Dermis microvascular lymphatic vessel endothelial cell (primary cell): ENCODE measurements around the gene MAG. TPM values are rescaled to one million over a fixed set of nuclear protein-coding genes. Genes with fewer than 3 reads are reported as not detected.

Experiments used
- DNase-seq, 2 donors: peaks; one replicate each; pipeline versions ENCODE4 v3.0.0 to v3.0.0-alpha.2; 2010; ENCODE audit warnings: low read depth in 2 of 2
- total RNA-seq: library from RNA; depleted of rRNA; stranded (reverse); fragments of >200 nt; gene quantifications from 2 replicates; pipeline ENCODE4 v1.2.1, GENCODE V29; 2014

MAG gene
- total RNA-seq, 1 donor from 2014 or later: not detected

DNA sequence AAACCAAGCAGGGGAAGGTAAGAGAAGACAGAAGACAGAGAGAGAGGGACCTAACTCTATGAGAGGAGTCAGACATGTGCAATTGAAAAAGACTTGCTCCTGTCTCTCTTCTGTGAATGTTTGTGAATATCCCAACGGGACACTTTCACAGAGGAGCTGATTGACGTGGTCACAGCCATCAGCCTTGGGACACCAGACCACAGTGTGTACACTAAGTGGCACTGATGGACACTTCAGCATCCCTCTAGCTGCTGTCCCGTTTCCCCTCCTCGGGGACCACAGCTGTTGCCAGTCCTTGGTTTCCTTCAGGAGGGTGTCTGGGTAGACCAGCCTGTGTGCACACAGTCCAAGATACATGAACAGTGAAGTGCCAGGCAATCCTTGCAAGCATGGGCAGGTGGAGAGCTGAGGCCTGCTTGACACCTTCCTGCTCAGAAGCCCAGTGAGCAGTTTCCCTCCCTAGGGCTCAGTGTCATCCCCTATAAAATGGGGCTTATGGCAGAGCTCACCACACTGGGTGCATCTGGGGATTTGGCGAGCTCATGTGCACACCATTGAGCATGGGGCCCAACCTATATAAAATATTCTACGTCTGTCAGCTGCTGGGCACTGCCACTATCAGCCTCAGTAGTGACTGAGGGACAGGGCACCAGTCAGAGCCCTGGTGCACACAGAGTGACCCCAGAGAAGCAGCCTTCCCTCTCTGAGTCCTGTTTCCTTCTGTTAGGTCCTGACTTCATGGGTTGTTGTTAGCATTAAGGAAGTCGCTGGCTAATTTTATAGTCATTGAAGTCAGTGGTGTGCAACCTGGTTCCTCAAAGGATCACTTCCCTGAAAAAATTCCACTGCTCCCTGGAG is 27.5 kb upstream of the MAG start:
- DNase-seq: no peak

DNA sequence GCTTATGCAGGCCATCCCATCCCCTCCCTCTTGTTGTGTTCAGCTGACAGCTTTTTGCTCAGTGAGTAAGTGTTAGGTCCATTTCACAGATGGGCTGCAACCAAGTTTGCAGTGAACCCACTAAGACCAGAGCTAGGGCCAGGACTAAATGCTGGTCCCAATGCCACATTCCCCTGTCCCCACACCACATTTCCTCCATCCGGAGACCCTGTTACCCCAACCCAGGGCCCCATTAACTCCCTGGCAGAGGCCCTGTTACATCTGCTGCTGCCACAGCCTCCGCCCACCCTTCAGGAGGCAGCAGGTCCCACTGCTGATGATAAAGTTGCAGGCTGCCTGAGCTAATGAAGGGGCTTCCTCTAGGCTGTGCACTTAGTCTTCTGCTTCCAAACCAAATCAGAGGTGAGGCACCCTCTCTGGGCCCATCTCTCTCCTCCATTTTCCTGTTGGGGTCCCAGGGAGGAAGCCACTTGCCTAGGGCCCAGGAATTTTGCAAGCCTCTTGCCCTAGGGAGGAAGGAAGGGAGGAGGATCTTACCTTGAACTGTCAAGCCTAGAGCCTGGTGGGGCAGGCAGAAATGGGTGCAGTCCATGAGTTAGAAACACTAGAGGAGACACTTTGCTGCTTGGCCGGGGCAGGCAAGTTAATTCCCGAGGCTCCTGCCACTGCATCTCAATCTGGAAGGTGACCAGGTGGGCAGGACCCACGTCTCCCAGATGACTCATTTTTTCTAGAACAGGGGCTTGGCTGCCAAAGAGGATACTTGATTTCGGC is 26.6 kb upstream of the MAG start:
- no peak for DNase-seq

GRCh38 chr19:35265900-35266519 is 26.0 kb upstream of the MAG start:
- DNase-seq: no peak

DNA sequence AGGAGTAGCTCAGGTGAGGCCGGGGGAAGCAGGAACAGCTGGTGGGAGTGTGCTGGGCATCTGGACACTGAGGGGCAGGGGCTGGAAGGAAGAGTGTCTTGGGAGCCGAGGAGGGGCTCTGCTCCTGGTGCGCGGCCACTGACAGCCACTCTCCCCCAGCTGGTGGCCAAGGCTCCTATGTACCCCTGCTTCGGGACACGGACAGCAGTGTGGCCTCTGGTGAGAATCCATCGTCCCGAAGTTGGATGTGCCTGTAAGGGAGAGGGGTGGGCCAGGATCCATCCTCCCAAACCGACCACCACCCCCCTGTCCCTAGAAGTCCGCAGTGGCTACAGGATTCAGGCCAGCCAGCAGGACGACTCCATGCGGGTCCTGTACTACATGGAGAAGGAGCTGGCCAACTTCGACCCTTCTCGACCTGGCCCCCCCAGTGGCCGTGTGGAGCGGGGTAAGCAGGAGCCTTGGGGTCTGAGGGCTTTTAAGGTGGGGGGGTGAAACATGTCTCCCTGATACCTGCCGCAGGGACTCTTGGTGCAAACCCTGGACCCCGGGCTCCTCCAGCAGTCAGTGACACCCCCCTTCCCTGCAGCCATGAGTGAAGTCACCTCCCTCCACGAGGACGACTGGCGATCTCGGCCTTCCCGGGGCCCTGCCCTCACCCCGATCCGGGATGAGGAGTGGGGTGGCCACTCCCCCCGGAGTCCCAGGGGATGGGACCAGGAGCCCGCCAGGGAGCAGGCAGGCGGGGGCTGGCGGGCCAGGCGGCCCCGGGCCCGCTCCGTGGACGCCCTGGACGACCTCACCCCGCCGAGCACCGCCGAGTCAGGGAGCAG is 25.2 kb upstream of the MAG start:
- peak in 1 of 2 donors; percentile 8 for DNase-seq

DNA sequence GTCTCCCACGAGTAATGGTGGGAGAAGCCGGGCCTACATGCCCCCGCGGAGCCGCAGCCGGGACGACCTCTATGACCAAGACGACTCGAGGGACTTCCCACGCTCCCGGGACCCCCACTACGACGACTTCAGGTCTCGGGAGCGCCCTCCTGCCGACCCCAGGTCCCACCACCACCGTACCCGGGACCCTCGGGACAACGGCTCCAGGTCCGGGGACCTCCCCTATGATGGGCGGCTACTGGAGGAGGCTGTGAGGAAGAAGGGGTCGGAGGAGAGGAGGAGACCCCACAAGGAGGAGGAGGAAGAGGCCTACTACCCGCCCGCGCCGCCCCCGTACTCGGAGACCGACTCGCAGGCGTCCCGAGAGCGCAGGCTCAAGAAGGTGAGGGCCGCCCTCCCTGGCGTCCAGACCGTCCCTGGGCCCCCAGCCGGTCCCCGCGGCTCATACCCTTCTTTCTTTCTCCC is 24.6 kb upstream of the MAG start:
- peak in 1 of 2 donors; percentile 48 for DNase-seq

DNA sequence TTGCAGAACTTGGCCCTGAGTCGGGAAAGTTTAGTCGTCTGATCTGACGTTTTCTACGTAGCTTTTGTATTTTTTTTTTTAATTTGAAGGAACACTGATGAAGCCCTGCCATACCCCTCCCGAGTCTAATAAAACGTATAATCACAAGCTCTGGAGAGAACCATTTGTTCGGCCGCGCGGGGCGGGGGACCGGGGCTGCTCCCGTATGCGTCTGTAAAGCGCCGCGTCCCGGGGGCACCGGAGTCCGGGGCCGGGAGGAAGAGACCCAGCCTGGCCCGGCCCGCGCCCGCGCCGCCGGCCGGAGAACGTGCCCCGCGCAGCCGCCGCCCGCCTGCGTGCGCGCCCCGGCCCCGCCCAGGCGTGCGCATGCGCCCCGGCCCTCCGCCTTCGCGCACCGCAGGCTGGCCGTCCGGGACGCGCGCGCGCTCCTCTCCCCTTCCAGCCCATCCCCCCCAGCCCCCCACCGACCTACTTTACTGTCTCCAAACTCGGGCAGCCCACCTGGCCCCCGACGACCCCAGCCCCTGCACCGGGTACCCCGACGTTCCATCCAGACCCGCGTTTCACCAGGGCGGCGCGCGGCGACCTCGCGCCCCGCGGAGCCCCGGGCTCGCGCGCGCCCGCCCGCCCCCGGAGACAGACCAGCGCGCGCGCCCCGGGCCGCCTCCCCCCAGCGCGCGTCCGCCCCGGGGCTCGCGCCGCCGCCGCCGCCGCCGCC is 24.0 kb upstream of the MAG start:
- peak; percentile 31 to 74 for DNase-seq

GRCh38 chr19:35268536-35269437 is 23.2 kb upstream of the MAG start, which contains the start of gene USF2:
Gene USF2, plus strand, starts transcription at chr19:35268962. Its CDS starts 140 bp downstream, at chr19:35269102.
- DNase-seq: peak; percentile 50 to 74

DNA sequence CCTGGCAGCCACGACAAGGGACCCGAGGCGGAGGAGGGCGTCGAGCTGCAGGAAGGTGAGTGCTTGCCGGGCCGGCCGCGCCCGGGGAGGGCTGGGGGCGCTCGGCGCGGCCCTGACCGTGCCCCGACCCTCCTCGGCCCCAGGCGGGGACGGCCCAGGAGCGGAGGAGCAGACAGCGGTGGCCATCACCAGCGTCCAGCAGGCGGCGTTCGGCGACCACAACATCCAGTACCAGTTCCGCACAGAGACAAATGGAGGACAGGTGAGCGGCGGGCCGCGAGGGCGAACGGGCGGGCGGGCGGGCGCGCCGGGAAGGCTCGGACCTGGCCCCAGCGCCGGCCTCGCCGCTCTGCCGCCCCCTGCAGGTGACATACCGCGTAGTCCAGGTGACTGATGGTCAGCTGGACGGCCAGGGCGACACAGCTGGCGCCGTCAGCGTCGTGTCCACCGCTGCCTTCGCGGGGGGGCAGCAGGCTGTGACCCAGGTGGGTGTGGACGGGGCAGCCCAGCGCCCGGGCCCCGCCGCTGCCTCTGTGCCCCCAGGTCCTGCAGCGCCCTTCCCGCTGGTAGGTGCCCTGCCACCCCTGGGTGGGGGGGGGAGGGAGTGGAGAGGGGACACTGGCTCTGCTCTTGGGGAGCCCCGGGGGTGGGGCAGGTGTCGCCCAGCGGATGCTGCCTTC is 22.4 kb upstream of the MAG start:
- DNase-seq: peak; percentile 84 to 90

DNA sequence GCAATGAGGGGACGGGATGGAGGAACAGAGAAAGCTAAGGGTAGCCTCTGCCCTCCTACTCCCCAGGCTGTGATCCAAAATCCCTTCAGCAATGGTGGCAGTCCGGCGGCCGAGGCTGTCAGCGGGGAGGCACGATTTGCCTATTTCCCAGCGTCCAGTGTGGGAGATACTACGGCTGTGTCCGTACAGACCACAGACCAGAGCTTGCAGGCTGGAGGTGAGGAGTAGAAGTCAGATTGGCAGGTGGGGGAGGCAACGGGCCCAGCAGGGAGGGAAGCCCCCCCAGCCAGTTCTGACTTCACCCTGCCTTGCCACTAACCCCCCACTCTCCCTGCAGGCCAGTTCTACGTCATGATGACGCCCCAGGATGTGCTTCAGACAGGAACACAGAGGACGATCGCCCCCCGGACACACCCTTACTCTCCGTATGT is 21.6 kb upstream of the MAG start:
- no peak for DNase-seq

- no peak for DNase-seq
Observed at GRCh38 chr19:35271546-35271945, 20.4 kb upstream of the MAG start.

- peak in 1 of 2 donors; percentile 29 for DNase-seq
Observed at GRCh38 chr19:35272122-35272719, 19.7 kb upstream of the MAG start.

DNA sequence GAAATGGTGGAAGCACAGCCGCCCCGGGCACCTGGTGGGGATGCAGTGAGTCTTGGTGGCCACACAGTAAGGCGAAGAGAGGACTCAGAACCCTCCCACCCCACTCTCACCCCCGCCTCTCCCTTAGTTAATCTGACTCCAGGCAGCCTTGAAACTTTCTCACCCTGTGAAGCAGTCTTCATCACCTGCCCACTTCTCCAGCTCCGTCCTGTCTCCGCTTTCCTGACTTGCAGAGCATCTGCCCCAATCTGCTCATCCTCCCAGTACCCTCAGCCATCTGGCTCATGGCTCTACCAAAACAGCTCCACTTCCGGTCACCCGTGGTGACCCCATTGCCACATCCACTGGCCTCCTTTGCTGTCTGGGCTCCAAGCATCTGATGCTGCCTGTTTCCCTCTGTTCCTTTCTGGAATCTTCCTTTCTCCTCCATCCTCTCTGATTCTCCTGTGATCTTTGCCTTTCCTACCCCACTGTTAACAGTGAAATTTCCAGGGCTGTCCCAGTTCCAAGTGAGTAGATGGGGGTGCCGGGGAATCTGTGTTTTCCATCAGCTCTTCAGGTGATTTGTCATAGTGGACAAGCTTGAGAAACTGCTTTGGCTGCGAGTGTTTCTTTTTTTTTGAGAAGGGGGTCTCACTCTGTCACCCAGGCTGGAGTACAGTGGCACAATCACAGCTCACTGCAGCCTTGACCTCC is 18.9 kb upstream of the MAG start:
- DNase-seq: no peak

DNA sequence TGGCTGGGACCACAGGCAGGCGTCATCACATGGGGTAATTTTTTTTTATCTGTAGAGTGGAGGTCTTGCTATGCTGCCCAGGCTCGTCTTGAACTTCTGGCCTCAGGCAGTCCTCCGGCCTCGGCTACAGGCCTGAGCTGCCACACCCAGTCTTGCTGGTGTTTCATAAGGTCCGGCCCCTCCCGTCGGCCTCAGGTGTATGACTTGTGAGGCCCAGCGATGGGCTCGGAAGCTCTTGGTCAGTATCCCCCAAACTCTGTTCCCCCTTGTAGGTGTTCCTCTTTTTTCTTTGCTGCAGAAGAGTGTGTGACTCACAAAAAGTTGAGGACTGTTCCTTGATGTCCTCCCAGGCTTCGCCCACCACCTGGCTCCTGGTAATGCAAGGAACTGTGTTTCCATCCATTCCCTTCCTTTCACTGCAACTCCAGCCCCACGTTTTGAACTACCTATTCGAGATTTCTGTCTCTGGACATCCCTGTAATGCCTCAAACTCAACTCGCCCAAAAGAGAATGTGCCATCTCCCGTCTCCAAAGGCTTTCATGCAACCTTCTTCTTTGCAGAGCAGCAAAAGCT is 18.2 kb upstream of the MAG start:
- DNase-seq: no peak

- no peak for DNase-seq
Observed at GRCh38 chr19:35274323-35274722, 17.6 kb upstream of the MAG start.

- DNase-seq: no peak
Observed at GRCh38 chr19:35276706-35277281, 15.2 kb upstream of the MAG start.

DNA sequence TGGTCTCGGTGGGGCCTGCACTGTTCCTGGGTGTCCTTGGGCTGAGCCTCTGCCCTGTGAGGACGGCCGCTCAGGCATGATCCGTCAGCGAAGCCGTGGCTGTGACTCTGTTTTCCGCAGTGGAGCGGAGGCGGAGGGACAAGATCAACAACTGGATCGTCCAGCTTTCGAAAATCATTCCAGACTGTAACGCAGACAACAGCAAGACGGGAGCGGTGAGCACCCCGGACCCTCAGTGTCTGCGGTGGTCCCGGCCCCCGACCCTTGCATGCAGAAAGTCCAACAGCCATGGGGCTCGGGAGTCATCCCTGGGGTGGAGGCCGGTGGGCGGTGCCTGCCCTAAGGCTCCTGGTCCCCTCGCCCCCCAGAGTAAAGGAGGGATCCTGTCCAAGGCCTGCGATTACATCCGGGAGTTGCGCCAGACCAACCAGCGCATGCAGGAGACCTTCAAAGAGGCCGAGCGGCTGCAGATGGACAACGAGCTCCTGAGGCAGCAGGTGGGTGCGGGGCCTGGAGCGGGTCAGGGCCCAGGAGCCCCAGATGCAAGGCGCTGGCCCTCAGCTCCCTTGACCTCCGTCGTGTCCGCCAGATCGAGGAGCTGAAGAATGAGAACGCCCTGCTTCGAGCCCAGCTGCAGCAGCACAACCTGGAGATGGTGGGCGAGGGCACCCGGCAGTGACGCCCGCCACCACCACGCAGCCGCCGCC is 13.2 kb upstream of the MAG start:
- DNase-seq: no peak
